HG03103 (cell line): ENCODE measurements around the gene ELP4.

Source experiments
- ATAC-seq: cut with Tn5 transposase; IDR thresholded peaks from one replicate; pipeline ENCODE4 v1.9.1; 2021; ENCODE audit warnings: low read depth; ENCODE audit not compliant: unreplicated experiment

Gene ELP4

GRCh38 chr11:31767685-31768084, 258.1 kb downstream of the ELP4 start:
- no peak for ATAC-seq

GRCh38 chr11:31768749-31769640, 259.4 kb downstream of the ELP4 start:
- ATAC-seq: no peak

- ATAC-seq: no peak
Measured at GRCh38 chr11:31770011-31770700, 260.6 kb downstream of the ELP4 start.

- no peak for ATAC-seq
Measured at GRCh38 chr11:31772412-31772811, 262.8 kb downstream of the ELP4 start.

- ATAC-seq: no peak
Measured at GRCh38 chr11:31779374-31779791, 269.8 kb downstream of the ELP4 start.

GRCh38 chr11:31780078-31780477, 270.5 kb downstream of the ELP4 start:
- ATAC-seq: no peak

- no peak for ATAC-seq
Measured at GRCh38 chr11:31780480-31780971, 271.0 kb downstream of the ELP4 start.

- ATAC-seq: no peak
Measured at GRCh38 chr11:31782257-31782656, 272.7 kb downstream of the ELP4 start.

- no peak for ATAC-seq
Measured at GRCh38 chr11:31783252-31783651, 273.7 kb downstream of the ELP4 start.

GRCh38 chr11:31784611-31785010, 275.0 kb downstream of the ELP4 start:
- no peak for ATAC-seq

GRCh38 chr11:31786996-31787685, 277.6 kb downstream of the ELP4 start:
- no peak for ATAC-seq

GRCh38 chr11:31788085-31788484, 278.5 kb downstream of the ELP4 start:
- ATAC-seq: no peak

GRCh38 chr11:31790649-31791048, 281.1 kb downstream of the ELP4 start:
- no peak for ATAC-seq

- no peak for ATAC-seq
Measured at GRCh38 chr11:31792036-31792435, 282.5 kb downstream of the ELP4 start.

- ATAC-seq: no peak
Measured at GRCh38 chr11:31792456-31792855, 282.9 kb downstream of the ELP4 start.

- ATAC-seq: no peak
Measured at GRCh38 chr11:31793264-31793663, 283.7 kb downstream of the ELP4 start.

- no peak for ATAC-seq
Measured at GRCh38 chr11:31794548-31794947, 285.0 kb downstream of the ELP4 start.

GRCh38 chr11:31795706-31796498, 286.3 kb downstream of the ELP4 start:
- no peak for ATAC-seq

GRCh38 chr11:31796499-31797189, 287.1 kb downstream of the ELP4 start:
- ATAC-seq: no peak
